Loucy (cell line): Measurements from ENCODE around the gene TBL1XR1.

ENCODE experiments used
- H2AFZ ChIP-seq: fragments of 200-600 bp; sonication (generic); 2 replicates; pipeline ENCODE4 v1.6.0; 2016; ENCODE audit warnings: antibody characterized with exemption, mild to moderate bottlenecking, low read length, moderate library complexity
- H3F3A ChIP-seq: fragments of 200-600 bp; 2 replicates; pipeline ENCODE4 v1.6.0; 2016; ENCODE audit warnings: antibody characterized with exemption, low read depth, mild to moderate bottlenecking
- H3K27me3 ChIP-seq: fragments of 200-600 bp; sonication (generic); 2 replicates; pipeline ENCODE4 v1.6.1; 2014; ENCODE audit warnings: low read length, mild to moderate bottlenecking; ENCODE audit not compliant: insufficient read depth, poor library complexity, severe bottlenecking
- H3K36me3 ChIP-seq: fragments of 200-600 bp; sonication (generic); 2 replicates; pipeline ENCODE4 v1.6.1; 2016; ENCODE audit warnings: low read length; ENCODE audit not compliant: insufficient read depth
- H3K4me1 ChIP-seq: fragments of 200-600 bp; sonication (generic); 2 replicates; pipeline ENCODE4 v1.5.1; 2014; ENCODE audit warnings: low read length, mild to moderate bottlenecking; ENCODE audit not compliant: insufficient read depth, poor library complexity, severe bottlenecking
- H3K4me2 ChIP-seq: fragments of 200-600 bp; sonication (generic); 2 replicates; pipeline ENCODE4 v1.6.0; 2014; ENCODE audit warnings: antibody characterized with exemption, low read length, low read depth, mild to moderate bottlenecking; ENCODE audit not compliant: poor library complexity, severe bottlenecking
- H3K4me3 ChIP-seq: fragments of 200-600 bp; sonication (generic); 2 replicates; pipeline ENCODE4 v1.5.1; 2014; ENCODE audit warnings: low read length, mild to moderate bottlenecking, mixed read lengths; ENCODE audit not compliant: poor library complexity, severe bottlenecking
- H3K79me2 ChIP-seq: fragments of 200-600 bp; sonication (generic); 2 replicates; pipeline ENCODE4 v1.6.1; 2014; ENCODE audit warnings: low read length; ENCODE audit not compliant: insufficient read depth
- H3K9ac ChIP-seq: fragments of 200-600 bp; sonication (generic); 2 replicates; pipeline ENCODE4 v1.6.0; 2014; ENCODE audit warnings: mild to moderate bottlenecking, low read depth, low read length, moderate library complexity; ENCODE audit not compliant: poor library complexity, severe bottlenecking
- H3K9me2 ChIP-seq: fragments of 200-600 bp; sonication (generic); replicated peaks from 2 replicates; pipeline ENCODE4 v1.6.1; 2016; ENCODE audit warnings: low read depth, low read length, mixed read lengths
- H3K9me3 ChIP-seq: fragments of 200-600 bp; sonication (generic); 2 replicates; pipeline ENCODE4 v1.6.1; 2014; ENCODE audit warnings: mild to moderate bottlenecking, antibody characterized with exemption, low read length, low read depth; ENCODE audit not compliant: insufficient read depth
- H4K20me1 ChIP-seq: fragments of 200-600 bp; sonication (generic); 2 replicates; pipeline ENCODE4 v1.6.0; 2014; ENCODE audit warnings: antibody characterized with exemption, low read length, mild to moderate bottlenecking; ENCODE audit not compliant: insufficient read depth, poor library complexity, severe bottlenecking
- CTCF ChIP-seq: fragments of 200-600 bp; sonication (generic); conservative IDR thresholded peaks from 2 replicates; pipeline ENCODE4 v1.5.1; 2014; ENCODE audit warnings: mild to moderate bottlenecking, antibody characterized with exemption, low read length
- EZH2phosphoT487 ChIP-seq: fragments of 200-600 bp; IDR thresholded peaks from 2 replicates; pipeline ENCODE4 v1.6.1; 2018; ENCODE audit warnings: antibody characterized with exemption, mild to moderate bottlenecking, moderate library complexity, borderline replicate concordance

The TBL1XR1 gene

GRCh38 chr3:177035676-177036075, 161.6 kb downstream of the TBL1XR1 start:
- Histone ChIP-seq H3K36me3 (peaks cover 80% of the 10 kb centered on the region), H3K4me2 (no peak overlapping the region), H3K4me1 (no peaks in the 10 kb centered on the region), H3K9ac (no peak overlapping the region), H2AFZ (no peak overlapping the region), H4K20me1 (peaks cover 3% of the 10 kb centered on the region), H3K9me2 (no peaks in the 10 kb centered on the region), H3K79me2 (0 out of 2 replicates have a peak, but pooled peaks cover 3% of the 10 kb centered on the region), H3K4me3 (no peak overlapping the region), H3F3A (no peaks in the 10 kb centered on the region; the same call in 1 of the 2 replicates), H3K9me3 (no peaks in the 10 kb centered on the region), H3K27me3 (no peaks in the 10 kb centered on the region)
- no peak for TF ChIP-seq EZH2phosphoT487
- no peak for TF ChIP-seq CTCF

GRCh38 chr3:177034832-177035475, 162.3 kb downstream of the TBL1XR1 start:
- H3K9me3 ChIP-seq = no peaks in the 10 kb centered on the region
- TF ChIP-seq EZH2phosphoT487 (no peak), CTCF (no peak)
- H3K9me2 ChIP-seq = no peaks in the 10 kb centered on the region
- H3K79me2 ChIP-seq = no peaks in the 10 kb centered on the region
- no peaks in the 10 kb centered on the region for H3K4me1 ChIP-seq
- no peaks in the 10 kb centered on the region; the same call in 1 of the 2 replicates for H3F3A ChIP-seq
- H3K4me2 ChIP-seq = no peak overlapping the region
- no peak overlapping the region for H3K4me3 ChIP-seq
- H3K27me3 ChIP-seq = no peaks in the 10 kb centered on the region
- H3K36me3 ChIP-seq = peaks cover 79% of the 10 kb centered on the region
- peaks cover 3% of the 10 kb centered on the region for H4K20me1 ChIP-seq
- H2AFZ ChIP-seq = no peak overlapping the region
- no peak overlapping the region for H3K9ac ChIP-seq

GRCh38 chr3:177026505-177027277, 170.6 kb downstream of the TBL1XR1 start:
- Histone ChIP-seq H3K9me3 (no peaks in the 10 kb centered on the region), H4K20me1 (peaks cover under 1% of the 10 kb centered on the region), H3K9me2 (no peaks in the 10 kb centered on the region), H3F3A (no peaks in the 10 kb centered on the region; the same call in 1 of the 2 replicates), H3K9ac (no peak overlapping the region), H3K27me3 (no peaks in the 10 kb centered on the region), H2AFZ (no peak overlapping the region), H3K36me3 (peaks cover 74% of the 10 kb centered on the region), H3K79me2 (peaks cover 4% of the 10 kb centered on the region; the same call in 1 of the 2 replicates), H3K4me3 (no peak overlapping the region), H3K4me1 (no peaks in the 10 kb centered on the region), H3K4me2 (no peak overlapping the region)
- TF ChIP-seq EZH2phosphoT487 = no peak
- TF ChIP-seq CTCF = no peak
